SK-N-MC (cell line): ENCODE measurements around the gene XPNPEP1.

Source experiments
- EZH2 ChIP-seq: fragments of 200-600 bp; sonication (generic); IDR thresholded peaks from one replicate; pipeline ENCODE4 v1.6.1; 2017; ENCODE audit warnings: antibody characterized with exemption
- POLR2AphosphoS5 ChIP-seq: IDR thresholded peaks from 2 replicates; pipeline ENCODE4 v1.6.1; 2012; ENCODE audit warnings: mild to moderate bottlenecking, low read depth, low read length, borderline replicate concordance

GRCh38 chr10:109892931-109893330, 30.4 kb downstream of the XPNPEP1 start:
- TF ChIP-seq POLR2AphosphoS5 (no peak), EZH2 (no peak)
